Measurements from ENCODE around the gene GJA9. TPM values are rescaled to one million over a fixed set of nuclear protein-coding genes. Genes with fewer than 3 reads are reported as not detected.

GJA9 gene
- total and polyA plus RNA-seq, 9 donors = not detected

GRCh38 chr1:38870996-38871395 lies 10.4 kb downstream of the GJA9 start:
- WGBS, 3 donors = 89 to 94% (median 91%) methylated on average over 8 of the region's 8 CpGs
- TF ChIP-seq POLR2A (IDR thresholded peaks at IDR 0.05) = no peak
- TF ChIP-seq CTCF (IDR thresholded peaks at IDR 0.05) = no peak
- no peak for TF ChIP-seq EP300 (IDR thresholded peaks at IDR 0.05)
- no peaks in the 10 kb centered on the region for H3K4me1 ChIP-seq (ENCODE audit: insufficient read depth)
- intact Hi-C loops (cut with DNase I) = loop anchor here in 2 of 4 donors (5.0 to 10.0 kb wide), 2 partner anchors 124 to 211 kb away; partner anchors contain the start of gene AKIRIN1 (in 2 of the 2)
- no peaks in the 10 kb centered on the region for H3K27me3 ChIP-seq
- no peak for DNase-seq
- no peak overlapping the region for H3K27ac ChIP-seq
- H3K36me3 ChIP-seq = no peaks in the 10 kb centered on the region
- no peak overlapping the region for H3K4me3 ChIP-seq
- no peaks in the 10 kb centered on the region for H3K9me3 ChIP-seq

- H3K27me3 ChIP-seq = no peaks in the 10 kb centered on the region
- intact Hi-C loops (cut with DNase I) = no loop called here
- H3K4me1 ChIP-seq (ENCODE audit: insufficient read depth) = peaks cover 3% of the 10 kb centered on the region
- H3K27ac ChIP-seq = no peak overlapping the region
- no peak overlapping the region for H3K4me3 ChIP-seq
- H3K9me3 ChIP-seq = no peaks in the 10 kb centered on the region
- no peak for DNase-seq
- TF ChIP-seq POLR2A (IDR thresholded peaks at IDR 0.05) = no peak
- TF ChIP-seq CTCF (IDR thresholded peaks at IDR 0.05) = no peak
- no peak for TF ChIP-seq EP300 (IDR thresholded peaks at IDR 0.05)
- no peaks in the 10 kb centered on the region for H3K36me3 ChIP-seq
- WGBS, 3 donors = 93 to 95% (median 94%) methylated on average over 8 of the region's 8 CpGs
Measured at GRCh38 chr1:38867208-38867607, 14.2 kb downstream of the GJA9 start.

GRCh38 chr1:38865112-38865715 lies 16.2 kb downstream of the GJA9 start:
- Histone ChIP-seq H3K4me1 (ENCODE audit: insufficient read depth) (peaks cover 7% of the 10 kb centered on the region), H3K4me3 (no peak overlapping the region), H3K36me3 (no peaks in the 10 kb centered on the region), H3K27ac (no peak overlapping the region), H3K9me3 (no peaks in the 10 kb centered on the region), H3K27me3 (no peaks in the 10 kb centered on the region)
- intact Hi-C loops (cut with DNase I) = no loop called here
- no peak for DNase-seq
- no peak for TF ChIP-seq POLR2A (IDR thresholded peaks at IDR 0.05)
- no peak for TF ChIP-seq EP300 (IDR thresholded peaks at IDR 0.05)
- TF ChIP-seq CTCF (IDR thresholded peaks at IDR 0.05) = no peak
- 79 to 84% (median 83%) methylated on average over 4 of the region's 4 CpGs for WGBS, 3 donors

- TF ChIP-seq EP300 (IDR thresholded peaks at IDR 0.05) (no peak), POLR2A (IDR thresholded peaks at IDR 0.05) (no peak), CTCF (IDR thresholded peaks at IDR 0.05) (no peak)
- intact Hi-C loops (cut with DNase I) = no loop called here
- Histone ChIP-seq H3K36me3 (no peaks in the 10 kb centered on the region), H3K9me3 (no peaks in the 10 kb centered on the region), H3K4me1 (ENCODE audit: insufficient read depth) (peaks cover 9% of the 10 kb centered on the region), H3K27ac (no peak overlapping the region), H3K27me3 (no peaks in the 10 kb centered on the region), H3K4me3 (peak overlapping the region; percentile 87)
- DNase-seq = no peak
- 2 to 4% (median 2%) methylated on average over 6 of the region's 6 CpGs for WGBS, 3 donors
Measured at GRCh38 chr1:38860454-38860795, 21.0 kb downstream of the GJA9 start.
